GM13976 (cell line): Measurements from ENCODE around the gene CAPN10.

Experiments
- DNase-seq: peaks from one replicate; pipeline ENCODE4 v3.0.0; 2012; ENCODE audit warnings: low spot score
- in situ Hi-C: fragments of 300-500 bp; cut with MboI; formaldehyde crosslinking; loops from one replicate; pipeline ENCODE4 v1.12.0; 2022; ENCODE audit warnings: low sequenced_read_pairs, mixed read lengths, inconsistent platforms; ENCODE audit not compliant: unreplicated experiment
- TF ChIP-seq, protein P1 (sequence below): IDR thresholded peaks from 2 replicates; pipeline ENCODE4 v1.5.1; 2012; ENCODE audit warnings: borderline replicate concordance, mild to moderate bottlenecking; ENCODE audit not compliant: insufficient read depth; ENCODE audit errors: extremely low read depth, missing control alignments, control extremely low read depth

The CAPN10 gene

DNA sequence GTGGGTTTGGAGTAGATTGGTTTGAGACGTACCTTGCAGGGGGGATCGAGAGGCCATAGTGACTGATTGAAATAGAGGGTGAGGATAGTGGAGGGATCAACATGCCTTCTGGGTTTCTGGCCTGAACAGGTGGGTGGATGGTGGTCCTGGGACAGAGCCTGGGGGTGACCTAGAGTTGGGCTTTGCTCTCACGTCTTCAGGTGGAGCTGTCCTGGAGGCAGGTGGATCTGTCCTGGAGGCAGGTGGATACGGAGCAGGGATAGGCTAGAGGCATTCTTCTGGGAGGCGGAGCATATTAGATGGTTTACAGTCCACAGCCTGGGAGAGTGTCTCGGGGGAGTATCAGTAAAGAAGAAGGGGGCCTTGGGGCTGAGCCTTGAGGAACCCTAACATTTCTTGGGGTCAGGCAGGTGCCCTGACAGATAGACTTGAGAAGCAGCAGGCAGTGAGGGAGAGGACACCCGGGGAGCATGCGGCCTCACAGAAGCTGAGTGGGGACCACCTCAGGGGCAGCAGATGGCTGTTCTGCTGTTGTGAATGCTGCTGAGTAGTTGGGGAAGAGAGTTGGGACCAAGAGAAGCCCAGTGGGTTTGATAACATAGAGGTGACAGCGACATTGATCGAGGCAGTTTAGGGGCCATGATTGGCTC lies 1.6 kb downstream of the CAPN10 start:
- in situ Hi-C loops = no loop called here
- no peak for DNase-seq
- TF ChIP-seq, protein P1, sequence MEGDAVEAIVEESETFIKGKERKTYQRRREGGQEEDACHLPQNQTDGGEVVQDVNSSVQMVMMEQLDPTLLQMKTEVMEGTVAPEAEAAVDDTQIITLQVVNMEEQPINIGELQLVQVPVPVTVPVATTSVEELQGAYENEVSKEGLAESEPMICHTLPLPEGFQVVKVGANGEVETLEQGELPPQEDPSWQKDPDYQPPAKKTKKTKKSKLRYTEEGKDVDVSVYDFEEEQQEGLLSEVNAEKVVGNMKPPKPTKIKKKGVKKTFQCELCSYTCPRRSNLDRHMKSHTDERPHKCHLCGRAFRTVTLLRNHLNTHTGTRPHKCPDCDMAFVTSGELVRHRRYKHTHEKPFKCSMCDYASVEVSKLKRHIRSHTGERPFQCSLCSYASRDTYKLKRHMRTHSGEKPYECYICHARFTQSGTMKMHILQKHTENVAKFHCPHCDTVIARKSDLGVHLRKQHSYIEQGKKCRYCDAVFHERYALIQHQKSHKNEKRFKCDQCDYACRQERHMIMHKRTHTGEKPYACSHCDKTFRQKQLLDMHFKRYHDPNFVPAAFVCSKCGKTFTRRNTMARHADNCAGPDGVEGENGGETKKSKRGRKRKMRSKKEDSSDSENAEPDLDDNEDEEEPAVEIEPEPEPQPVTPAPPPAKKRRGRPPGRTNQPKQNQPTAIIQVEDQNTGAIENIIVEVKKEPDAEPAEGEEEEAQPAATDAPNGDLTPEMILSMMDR = no peak

DNA sequence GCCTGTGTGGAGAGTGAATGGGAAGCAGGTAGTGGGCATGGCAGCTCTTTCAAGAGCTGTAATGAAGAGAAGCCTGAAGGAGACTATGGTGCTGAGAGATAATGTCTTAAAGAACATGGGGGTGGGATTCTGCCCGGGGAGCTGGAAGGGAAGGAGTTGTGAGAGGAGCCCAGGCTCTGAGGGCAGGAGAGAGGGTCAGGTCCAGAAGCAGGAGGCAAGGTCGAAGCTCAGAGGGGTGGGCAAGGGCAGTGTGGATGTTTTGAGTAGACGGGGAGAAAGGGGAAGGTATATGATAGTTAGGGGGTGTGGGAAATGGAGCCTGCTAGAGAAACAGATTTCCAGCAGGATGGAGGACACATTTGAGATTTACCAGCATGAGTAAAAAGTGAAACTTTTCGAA lies 2.1 kb downstream of the CAPN10 start:
- in situ Hi-C loops = no loop called here
- TF ChIP-seq, protein P1 = no peak
- DNase-seq = no peak

DNA sequence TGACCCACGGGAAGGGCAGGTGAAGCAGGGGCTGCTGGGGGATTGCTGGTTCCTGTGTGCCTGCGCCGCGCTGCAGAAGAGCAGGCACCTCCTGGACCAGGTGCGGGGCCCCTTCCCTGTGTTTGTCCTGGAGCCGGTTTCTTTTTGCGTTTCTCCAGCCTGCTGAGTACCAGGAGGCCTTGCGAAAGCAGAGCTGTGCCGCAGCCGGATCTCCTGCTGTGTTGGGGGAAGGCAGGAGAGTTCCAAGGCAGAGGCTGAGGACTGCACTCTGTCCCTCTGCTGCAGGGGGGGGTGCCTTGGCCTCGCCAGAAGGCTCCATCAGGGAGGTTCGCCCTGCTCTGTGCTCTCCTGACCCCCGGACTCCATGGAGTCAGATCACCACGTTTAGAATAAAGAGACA lies 2.8 kb downstream of the CAPN10 start:
- TF ChIP-seq, protein P1 = no peak
- in situ Hi-C loops = no loop called here
- DNase-seq = no peak

DNA sequence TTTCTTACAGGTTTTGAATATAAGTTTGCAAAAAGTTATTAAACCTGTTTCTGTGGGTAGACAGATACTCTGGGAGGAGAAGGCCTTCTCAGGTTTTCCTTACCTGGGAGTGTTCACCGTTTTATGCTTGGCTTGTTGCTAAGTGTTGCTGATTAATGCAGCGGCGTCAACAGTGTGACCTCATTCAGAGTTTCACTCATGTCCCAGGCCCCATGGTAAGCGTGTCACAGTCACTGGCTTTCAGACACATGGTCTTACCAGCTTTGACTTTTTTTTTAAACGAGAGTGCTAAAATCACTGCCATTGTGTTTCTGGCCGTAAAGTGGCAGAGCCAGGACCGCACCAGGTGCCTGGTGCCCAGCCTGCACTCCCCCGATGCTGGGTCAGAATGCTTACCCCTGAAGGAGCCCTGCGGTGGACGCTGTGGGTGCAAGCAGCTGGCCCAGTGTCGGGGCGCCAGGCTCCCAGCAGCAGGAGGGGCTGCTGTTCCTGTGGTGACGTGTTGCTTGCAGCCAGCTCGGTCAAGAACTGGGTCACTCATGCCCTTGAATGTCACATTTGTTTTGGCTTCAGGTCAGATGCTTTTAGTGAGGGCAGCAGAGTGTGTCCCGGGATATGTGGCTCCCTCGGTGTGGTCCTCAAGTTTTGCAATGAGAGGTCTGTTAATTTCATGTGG lies 3.5 kb downstream of the CAPN10 start:
- DNase-seq = no peak
- in situ Hi-C loops = no loop called here
- TF ChIP-seq, protein P1 = no peak

DNA sequence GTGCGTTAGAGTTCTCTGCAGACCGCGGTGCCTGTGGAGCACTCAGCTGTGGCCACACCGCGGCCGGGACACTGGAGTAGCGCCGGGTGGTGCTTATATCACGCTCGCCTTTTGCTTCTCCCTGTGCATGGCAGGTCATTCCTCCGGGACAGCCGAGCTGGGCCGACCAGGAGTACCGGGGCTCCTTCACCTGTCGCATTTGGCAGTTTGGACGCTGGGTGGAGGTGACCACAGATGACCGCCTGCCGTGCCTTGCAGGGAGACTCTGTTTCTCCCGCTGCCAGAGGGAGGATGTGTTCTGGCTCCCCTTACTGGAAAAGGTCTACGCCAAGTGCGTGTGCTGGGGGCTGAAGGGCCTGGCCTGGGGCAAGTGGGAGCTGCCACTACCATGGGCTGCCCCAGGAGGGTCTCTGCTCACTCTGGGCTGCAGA lies 4.2 kb downstream of the CAPN10 start:
- no peak for DNase-seq
- in situ Hi-C loops = no loop called here
- TF ChIP-seq, protein P1 = no peak

DNA sequence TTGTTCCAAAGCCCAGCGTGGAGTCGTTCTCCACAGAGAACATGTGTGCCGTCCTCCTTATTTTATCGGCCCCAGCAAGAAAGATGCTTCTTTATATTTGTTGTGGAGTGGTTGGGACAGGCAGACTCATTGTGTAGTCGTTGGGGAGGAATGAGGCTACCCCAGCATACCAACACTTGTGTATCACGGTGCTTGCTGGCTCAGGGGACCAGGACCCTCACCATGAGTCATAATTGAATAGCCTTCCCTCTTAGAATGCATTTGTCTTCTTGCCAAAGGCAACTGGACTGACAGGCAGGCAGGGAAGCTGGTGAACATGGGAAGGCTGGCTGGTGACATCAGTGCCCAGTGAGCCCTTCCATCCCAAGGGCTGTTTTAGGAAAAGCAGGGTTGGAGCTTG lies 4.7 kb downstream of the CAPN10 start:
- no peak for DNase-seq
- TF ChIP-seq, protein P1 = no peak
- in situ Hi-C loops = no loop called here
